GM18508 (cell line): Measurements from ENCODE around the gene L3MBTL3.
"Not testable (repeated sequence)": the region's sequence is repeated elsewhere in the genome, so short reads cannot be mapped to it uniquely, and the experiment has no call there.

Experiments used
- ATAC-seq: cut with Tn5 transposase; IDR thresholded peaks from one replicate; pipeline ENCODE4 v1.9.1; 2021; ENCODE audit warnings: moderate number of reproducible peaks; ENCODE audit not compliant: insufficient read depth, unreplicated experiment

Gene L3MBTL3

GRCh38 chr6:130069485-130069884 lies 51.1 kb downstream of the L3MBTL3 start:
- no peak for ATAC-seq

GRCh38 chr6:130070326-130070725 lies 51.9 kb downstream of the L3MBTL3 start:
- no peak for ATAC-seq

GRCh38 chr6:130070792-130071191 lies 52.4 kb downstream of the L3MBTL3 start:
- no peak for ATAC-seq

- no peak for ATAC-seq
Observed at GRCh38 chr6:130075879-130076460, 57.6 kb downstream of the L3MBTL3 start.

GRCh38 chr6:130076512-130076911 lies 58.1 kb downstream of the L3MBTL3 start:
- ATAC-seq, result no peak

- ATAC-seq, result no peak
Observed at GRCh38 chr6:130090796-130091195, 72.4 kb downstream of the L3MBTL3 start.

- ATAC-seq, result no peak
Observed at GRCh38 chr6:130093546-130093945, 75.2 kb downstream of the L3MBTL3 start.

- no peak for ATAC-seq
Observed at GRCh38 chr6:130098317-130098716, 79.9 kb downstream of the L3MBTL3 start.

- no peak for ATAC-seq
Observed at GRCh38 chr6:130099119-130099518, 80.7 kb downstream of the L3MBTL3 start.

GRCh38 chr6:130105996-130106704 lies 87.8 kb downstream of the L3MBTL3 start:
- ATAC-seq, result no peak

GRCh38 chr6:130107710-130108109 lies 89.3 kb downstream of the L3MBTL3 start:
- no peak for ATAC-seq

- no peak for ATAC-seq
Observed at GRCh38 chr6:130111031-130111430, 92.7 kb downstream of the L3MBTL3 start.

GRCh38 chr6:130113201-130113710 lies 94.9 kb downstream of the L3MBTL3 start:
- ATAC-seq, result no peak

GRCh38 chr6:130115036-130115435 lies 96.7 kb downstream of the L3MBTL3 start:
- peak; percentile 67 for ATAC-seq

- no peak for ATAC-seq
Observed at GRCh38 chr6:130116273-130116672, 97.9 kb downstream of the L3MBTL3 start.

GRCh38 chr6:130117187-130117701 lies 98.9 kb downstream of the L3MBTL3 start:
- not testable (repeated sequence) for ATAC-seq

- no peak for ATAC-seq
Observed at GRCh38 chr6:130118236-130118635, 99.9 kb downstream of the L3MBTL3 start.

- ATAC-seq, result no peak
Observed at GRCh38 chr6:130119211-130119610, 100.8 kb downstream of the L3MBTL3 start.

GRCh38 chr6:130120731-130121130 lies 102.3 kb downstream of the L3MBTL3 start:
- ATAC-seq, result no peak

- no peak for ATAC-seq
Observed at GRCh38 chr6:130122243-130122642, 103.9 kb downstream of the L3MBTL3 start.

- ATAC-seq, result no peak
Observed at GRCh38 chr6:130127195-130127594, 108.8 kb downstream of the L3MBTL3 start.

GRCh38 chr6:130128326-130128725 lies 109.9 kb downstream of the L3MBTL3 start:
- no peak for ATAC-seq
